Osteoblast (primary cell): Measurements from ENCODE around the gene CAMTA1. TPM values are rescaled to one million over a fixed set of nuclear protein-coding genes. Genes with fewer than 3 reads are reported as not detected.

ENCODE experiments used
- DNase-seq: peaks from one replicate; pipeline ENCODE4 v3.0.0; 2011; ENCODE audit warnings: low spot score, mixed read lengths; ENCODE audit not compliant: insufficient read length; ENCODE audit errors: missing footprints
- H2AFZ ChIP-seq: 2 replicates; pipeline ENCODE4 v1.6.0; 2011; ENCODE audit warnings: mild to moderate bottlenecking, low read length
- H3K27ac ChIP-seq: 2 replicates; pipeline ENCODE4 v1.5.1; 2011; ENCODE audit warnings: mild to moderate bottlenecking, low read depth, low read length, moderate library complexity
- H3K27me3 ChIP-seq: 2 replicates; pipeline ENCODE4 v1.6.0; 2012; ENCODE audit warnings: mild to moderate bottlenecking, control low read depth, inconsistent platforms, low read length, moderate library complexity; ENCODE audit not compliant: insufficient read depth
- H3K36me3 ChIP-seq: 2 replicates; pipeline ENCODE4 v1.5.1; 2011; ENCODE audit warnings: mild to moderate bottlenecking, low read length, control low read depth, moderate library complexity; ENCODE audit not compliant: insufficient read depth
- H3K4me1 ChIP-seq: 2 replicates; pipeline ENCODE4 v1.5.1; 2011; ENCODE audit warnings: mild to moderate bottlenecking, low read length, control low read depth, moderate library complexity; ENCODE audit not compliant: insufficient read depth
- H3K4me2 ChIP-seq: 2 replicates; pipeline ENCODE4 v1.6.0; 2011; ENCODE audit warnings: mild to moderate bottlenecking, low read length; ENCODE audit not compliant: insufficient read depth
- H3K4me3 ChIP-seq: fragments of 200-600 bp; sonication (generic); 3 replicates; pipeline ENCODE4 v1.5.1; 2012; ENCODE audit warnings: mild to moderate bottlenecking, low read length, inconsistent platforms; ENCODE audit not compliant: insufficient read depth
- H3K79me2 ChIP-seq: 2 replicates; pipeline ENCODE4 v1.6.0; 2012; ENCODE audit warnings: mild to moderate bottlenecking, low read length, control low read depth, inconsistent platforms; ENCODE audit not compliant: insufficient read depth
- H3K9me3 ChIP-seq: 2 replicates; pipeline ENCODE4 v1.5.1; 2011; ENCODE audit warnings: low read depth, low read length, control low read depth
- H4K20me1 ChIP-seq: 2 replicates; pipeline ENCODE4 v1.6.0; 2012; ENCODE audit warnings: mild to moderate bottlenecking, low read length, control low read depth; ENCODE audit not compliant: insufficient read depth
- CTCF ChIP-seq: IDR thresholded peaks from 2 replicates; pipeline ENCODE4 v1.5.1; 2011; ENCODE audit warnings: mild to moderate bottlenecking, low read depth, low read length, moderate library complexity; ENCODE audit errors: extremely low read depth
- total RNA-seq: library from RNA; depleted of rRNA; stranded (reverse); fragments of >200 nt; gene quantifications from 2 replicates; pipeline ENCODE4 v1.2.3, GENCODE V29; 2012

CAMTA1 gene
- total RNA-seq, 1 donor: 47.4 TPM

DNA sequence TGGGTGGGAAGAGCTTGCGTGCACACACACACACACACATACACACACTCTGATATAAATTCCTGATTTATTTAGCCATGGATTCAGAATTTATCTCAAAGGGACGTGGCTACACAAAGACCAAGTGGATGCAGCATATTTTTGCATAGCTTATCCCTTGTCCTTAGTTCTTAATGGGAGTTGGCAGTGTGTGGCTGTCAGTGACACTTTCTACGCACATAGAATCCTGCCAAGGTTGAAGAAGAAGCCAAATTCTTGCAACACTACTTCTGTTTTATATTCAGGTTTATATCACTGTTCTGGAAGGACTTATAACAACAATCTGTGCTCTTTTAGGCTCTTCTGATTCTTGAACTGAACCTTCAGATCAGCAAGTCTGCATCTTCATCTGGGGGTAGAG lies 292.7 kb downstream of the CAMTA1 start:
- TF ChIP-seq CTCF: no peak
- Histone ChIP-seq H3K27ac (no peak overlapping the region), H3K4me2 (no peak overlapping the region), H3K79me2 (no peaks in the 10 kb centered on the region), H3K4me3 (no peak overlapping the region), H3K36me3 (no peaks in the 10 kb centered on the region), H4K20me1 (no peaks in the 10 kb centered on the region), H3K9me3 (no peaks in the 10 kb centered on the region), H3K27me3 (no peaks in the 10 kb centered on the region), H3K4me1 (no peaks in the 10 kb centered on the region), H2AFZ (no peak overlapping the region)
- DNase-seq: no peak

GRCh38 chr1:7079637-7080036 lies 294.4 kb downstream of the CAMTA1 start:
- no peaks in the 10 kb centered on the region for H3K9me3 ChIP-seq
- H3K27me3 ChIP-seq: no peaks in the 10 kb centered on the region
- no peaks in the 10 kb centered on the region for H3K36me3 ChIP-seq
- TF ChIP-seq CTCF: no peak
- no peak overlapping the region for H3K4me3 ChIP-seq
- H4K20me1 ChIP-seq: no peaks in the 10 kb centered on the region
- H3K4me1 ChIP-seq: no peaks in the 10 kb centered on the region
- no peak overlapping the region for H2AFZ ChIP-seq
- DNase-seq: peak; percentile 36
- no peak overlapping the region for H3K27ac ChIP-seq
- no peak overlapping the region for H3K4me2 ChIP-seq
- H3K79me2 ChIP-seq: no peaks in the 10 kb centered on the region

DNA sequence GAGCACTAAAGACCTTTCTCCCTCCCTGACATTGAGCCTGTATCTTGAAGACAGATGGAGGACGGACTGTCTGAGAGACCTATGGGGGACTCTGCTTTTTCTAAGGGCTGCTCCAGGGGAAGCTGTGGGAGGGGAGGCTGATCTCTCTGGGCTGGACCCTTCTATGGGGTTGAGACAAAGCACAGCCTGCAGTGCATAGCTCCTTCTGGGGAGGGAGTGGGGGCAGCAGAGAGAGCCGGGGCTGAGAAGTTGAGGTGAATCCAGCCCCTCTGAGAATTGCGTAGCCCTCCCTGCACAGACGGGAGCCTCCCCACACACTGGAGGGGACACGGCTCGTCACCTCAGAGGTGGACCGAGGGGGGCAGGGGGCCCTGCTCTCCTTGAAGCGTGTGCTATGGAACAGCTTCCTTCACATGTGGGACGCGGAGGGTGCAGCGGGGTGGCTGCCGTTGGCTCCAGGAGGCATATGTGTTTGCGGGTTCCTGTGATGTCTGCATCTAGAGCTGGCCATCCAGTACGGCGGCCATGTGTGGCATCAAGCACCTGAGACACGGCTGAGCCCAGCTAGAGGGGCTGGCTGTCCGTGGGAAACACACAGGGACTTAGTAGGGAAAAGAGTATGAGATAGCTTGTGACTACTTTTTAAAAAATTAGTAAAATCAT lies 299.1 kb downstream of the CAMTA1 start:
- H3K36me3 ChIP-seq: no peaks in the 10 kb centered on the region
- no peak for TF ChIP-seq CTCF
- no peak overlapping the region for H3K4me2 ChIP-seq
- H4K20me1 ChIP-seq: no peaks in the 10 kb centered on the region
- no peak overlapping the region for H3K4me3 ChIP-seq
- H2AFZ ChIP-seq: no peak overlapping the region
- DNase-seq: no peak
- no peaks in the 10 kb centered on the region for H3K4me1 ChIP-seq
- peaks cover 7% of the 10 kb centered on the region for H3K27me3 ChIP-seq
- H3K27ac ChIP-seq: no peak overlapping the region
- H3K79me2 ChIP-seq: no peaks in the 10 kb centered on the region
- H3K9me3 ChIP-seq: no peaks in the 10 kb centered on the region

- no peak for TF ChIP-seq CTCF
- no peaks in the 10 kb centered on the region for H3K79me2 ChIP-seq
- no peak overlapping the region for H3K4me2 ChIP-seq
- H3K9me3 ChIP-seq: no peaks in the 10 kb centered on the region
- H3K27me3 ChIP-seq: peaks cover 11% of the 10 kb centered on the region
- H3K36me3 ChIP-seq: no peaks in the 10 kb centered on the region
- no peaks in the 10 kb centered on the region for H4K20me1 ChIP-seq
- no peak overlapping the region for H2AFZ ChIP-seq
- H3K4me3 ChIP-seq: no peak overlapping the region
- no peak overlapping the region for H3K27ac ChIP-seq
- no peak for DNase-seq
- no peaks in the 10 kb centered on the region for H3K4me1 ChIP-seq
Observed at GRCh38 chr1:7085521-7085920, 300.3 kb downstream of the CAMTA1 start.
